DMS53 (cell line): ENCODE results near the gene HS3ST6.
"Not testable (repeated sequence)": the region's sequence is repeated elsewhere in the genome, so short reads cannot be mapped to it uniquely, and the experiment has no call there.

ENCODE experiments used
- DNase-seq: peaks from one replicate; lab custom pipeline; 2025; lab: John Stamatoyannopoulos, UW

The HS3ST6 gene

GRCh38 chr16:1877804-1878203, 40.4 kb downstream of the HS3ST6 start:
- DNase-seq = peak; percentile 84

DNA sequence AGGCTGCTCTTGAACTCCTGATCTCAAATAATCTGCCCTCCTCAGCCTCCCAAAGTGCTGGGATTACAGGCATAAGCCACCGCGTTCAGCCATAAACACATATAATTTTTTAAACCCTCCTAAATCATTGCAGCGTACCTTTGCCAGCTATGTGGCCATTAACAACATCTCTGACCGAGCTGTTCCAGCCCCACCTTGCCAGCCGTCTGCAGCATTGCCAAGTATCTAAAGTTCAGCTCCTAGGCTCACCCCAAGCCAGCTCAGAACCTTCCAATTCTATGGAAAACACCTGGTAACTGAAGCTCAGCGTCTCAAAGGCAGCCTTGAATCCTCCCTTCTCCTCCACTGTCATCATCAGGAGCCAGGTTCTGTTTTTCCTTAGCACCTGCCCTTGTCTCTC, 41.1 kb downstream of the HS3ST6 start:
- DNase-seq = no peak

- DNase-seq = no peak
Observed at GRCh38 chr16:1876468-1876867, 41.7 kb downstream of the HS3ST6 start.

GRCh38 chr16:1876066-1876465, 42.1 kb downstream of the HS3ST6 start:
- not testable (repeated sequence) for DNase-seq

- no peak for DNase-seq
Observed at GRCh38 chr16:1874854-1875253, 43.4 kb downstream of the HS3ST6 start.

- DNase-seq = no peak
Observed at GRCh38 chr16:1871974-1872635, 46.1 kb downstream of the HS3ST6 start, which contains the start of gene MEIOB. Gene MEIOB (minus strand): TSS chr16:1872164. CDS start chr16:1868175, 3,989 bp downstream.

- DNase-seq = peak; percentile 92
Observed at GRCh38 chr16:1870365-1871082, 47.7 kb downstream of the HS3ST6 start.

- DNase-seq = no peak
Observed at GRCh38 chr16:1865902-1866690, 52.1 kb downstream of the HS3ST6 start.

DNA sequence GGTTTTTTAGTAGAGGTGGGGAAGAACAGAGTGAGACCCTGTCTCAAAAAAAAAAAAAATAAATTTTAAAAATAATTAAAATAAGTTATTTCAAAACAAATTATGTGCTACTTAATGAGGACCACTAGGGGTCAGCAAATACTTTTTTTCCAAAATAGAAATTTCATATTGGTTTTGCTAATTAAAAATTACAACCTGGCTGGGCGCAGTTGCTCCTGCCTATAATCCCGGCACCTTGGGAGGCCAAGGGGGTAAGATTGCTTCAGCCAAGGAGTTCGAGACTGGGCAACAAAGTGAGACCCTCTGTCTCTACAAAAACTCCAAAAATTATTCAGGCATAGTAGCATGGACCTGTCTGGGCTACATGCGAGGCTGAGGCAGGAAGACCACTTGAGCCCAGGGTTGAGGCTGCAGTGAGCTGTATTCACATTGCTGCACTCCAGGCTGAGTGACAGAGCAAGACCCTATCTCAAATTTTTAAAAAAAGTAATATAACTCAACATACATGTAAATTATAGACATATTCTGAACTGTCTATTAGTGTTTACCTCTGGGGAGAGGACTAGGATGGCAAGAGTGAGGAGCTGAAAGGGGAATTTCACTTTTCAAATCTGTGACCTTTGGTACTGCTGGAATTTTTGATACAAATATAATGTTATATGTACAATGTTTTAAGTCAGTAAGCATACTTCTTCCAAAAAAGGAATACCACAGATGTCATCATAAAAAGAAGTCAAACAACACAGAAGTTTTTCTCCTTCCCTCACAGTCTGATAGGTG, 54.3 kb downstream of the HS3ST6 start:
- peak; percentile 57 for DNase-seq

DNA sequence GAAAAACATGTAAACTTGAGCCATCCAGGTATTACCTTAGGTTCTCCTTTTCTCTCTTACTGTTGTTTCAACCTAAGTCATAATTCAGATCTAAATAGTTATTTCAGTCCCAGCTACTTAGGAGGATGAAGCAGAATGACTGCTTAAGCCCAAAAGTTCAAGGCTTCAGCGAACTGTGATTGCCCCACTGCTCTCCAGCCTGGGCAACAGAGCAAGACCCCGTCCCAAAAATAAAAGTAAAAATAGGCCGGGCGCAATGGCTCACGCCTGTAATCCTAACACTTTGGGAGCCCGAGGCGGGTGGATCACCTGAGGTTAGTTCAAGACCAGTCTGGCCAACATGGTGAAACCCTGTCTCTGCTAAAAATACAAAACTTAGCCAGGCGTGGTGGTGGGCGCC, 55.8 kb downstream of the HS3ST6 start:
- no peak for DNase-seq

DNA sequence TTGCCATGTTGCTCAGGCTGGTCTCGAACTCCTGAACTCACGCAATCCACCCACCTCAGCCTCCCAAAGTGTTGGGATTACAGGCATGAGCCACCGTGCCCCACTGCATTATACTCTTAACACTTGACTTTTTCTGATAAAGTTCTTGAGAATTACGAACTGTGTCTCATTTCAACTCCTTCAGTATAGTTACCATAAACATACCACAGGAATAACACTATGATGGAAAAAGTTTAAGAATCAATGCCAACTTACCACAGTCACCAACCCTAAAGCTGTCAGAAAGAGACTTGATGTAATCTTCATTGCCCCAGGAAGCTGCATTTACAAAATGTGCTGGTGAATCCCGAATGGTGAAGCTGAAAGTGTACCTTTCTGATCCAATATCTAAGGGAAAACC, 56.5 kb downstream of the HS3ST6 start:
- DNase-seq = no peak
